Neutrophil (primary cell): ENCODE measurements around the gene SMYD1.
"Not testable (repeated sequence)": the region's sequence is repeated elsewhere in the genome, so short reads cannot be mapped to it uniquely, and the experiment has no call there.

ENCODE experiments used
- H3K27ac ChIP-seq: fragments of 200-600 bp; sonication (generic); 2 replicates; pipeline ENCODE4 v1.5.1; 2016; ENCODE audit warnings: mild to moderate bottlenecking, moderate library complexity
- H3K27me3 ChIP-seq: fragments of 200-600 bp; sonication (generic); 2 replicates; pipeline ENCODE4 v1.6.0; 2016; ENCODE audit warnings: mild to moderate bottlenecking
- H3K36me3 ChIP-seq: fragments of 200-600 bp; sonication (generic); 2 replicates; pipeline ENCODE4 v1.5.1; 2017
- H3K4me1 ChIP-seq, 2 experiments: fragments of 200-600 bp in 1 of 2; sonication (generic) in 1 of 2; 1 replicate in 1 of 2; 2 replicates in 1 of 2; pipeline versions ENCODE4 v1.5.1 to v1.6.1; 2013 to 2016; ENCODE audit warnings: low read depth in 1 of 2, low read length in 1 of 2, mild to moderate bottlenecking in 1 of 2, moderate library complexity in 1 of 2; ENCODE audit not compliant: control insufficient read depth in 1 of 2, insufficient read depth in 1 of 2
- H3K4me3 ChIP-seq, 2 experiments: fragments of 200-600 bp in 1 of 2; sonication (generic) in 1 of 2; 1 replicate in 1 of 2; 2 replicates in 1 of 2; pipeline ENCODE4 v1.5.1; 2013 to 2016; ENCODE audit warnings: low read depth in 1 of 2, low read length in 1 of 2, mild to moderate bottlenecking in 1 of 2, moderate library complexity in 1 of 2
- H3K9me3 ChIP-seq: fragments of 200-600 bp; sonication (generic); 2 replicates; pipeline ENCODE4 v1.5.1; 2016
- CTCF ChIP-seq: fragments of 200-600 bp; sonication (generic); IDR thresholded peaks from 2 replicates; pipeline ENCODE4 v1.5.1; 2016; ENCODE audit warnings: antibody characterized with exemption

SMYD1 gene

GRCh38 chr2:88038263-88039105, 29.1 kb upstream of the SMYD1 start:
- Histone ChIP-seq H3K9me3 (no peaks in the 10 kb centered on the region), H3K27me3 (no peaks in the 10 kb centered on the region), H3K4me3 (no peak overlapping the region), H3K36me3 (peaks cover 26% of the 10 kb centered on the region), H3K4me1 (peaks cover 12 to 13% of the 10 kb centered on the region in 2 experiments), H3K27ac (peak overlapping the region; percentile 24)
- TF ChIP-seq CTCF = no peak

GRCh38 chr2:88042476-88042875, 25.1 kb upstream of the SMYD1 start:
- no peaks in the 10 kb centered on the region for H3K9me3 ChIP-seq
- peaks cover 7% of the 10 kb centered on the region for H3K36me3 ChIP-seq
- no peak for TF ChIP-seq CTCF
- H3K27me3 ChIP-seq = no peaks in the 10 kb centered on the region
- H3K4me3 ChIP-seq = no peak overlapping the region
- H3K4me1 ChIP-seq = peaks cover 0 to 7% of the 10 kb centered on the region in 2 experiments
- H3K27ac ChIP-seq = no peak overlapping the region

GRCh38 chr2:88045561-88045960, 22.1 kb upstream of the SMYD1 start:
- H3K4me1 ChIP-seq, H3K9me3 ChIP-seq, H3K4me3 ChIP-seq, H3K27me3 ChIP-seq, H3K27ac ChIP-seq: not testable (repeated sequence)
- H3K36me3 ChIP-seq = peaks cover 17% of the 10 kb centered on the region

GRCh38 chr2:88048541-88048940, 19.1 kb upstream of the SMYD1 start:
- no peaks in the 10 kb centered on the region for H3K27me3 ChIP-seq
- no peak overlapping the region for H3K4me3 ChIP-seq
- no peaks in the 10 kb centered on the region for H3K9me3 ChIP-seq
- H3K36me3 ChIP-seq = peaks cover 15% of the 10 kb centered on the region
- no peak for TF ChIP-seq CTCF
- peaks cover 12 to 25% of the 10 kb centered on the region in 2 experiments for H3K4me1 ChIP-seq
- H3K27ac ChIP-seq = no peak overlapping the region

- H3K36me3 ChIP-seq = peaks cover 9% of the 10 kb centered on the region
- no peak overlapping the region for H3K27ac ChIP-seq
- peaks cover 23 to 36% of the 10 kb centered on the region in 2 experiments for H3K4me1 ChIP-seq
- no peaks in the 10 kb centered on the region for H3K9me3 ChIP-seq
- no peak overlapping the region for H3K4me3 ChIP-seq
- H3K27me3 ChIP-seq = no peaks in the 10 kb centered on the region
- TF ChIP-seq CTCF = no peak
Observed at GRCh38 chr2:88049622-88050021, 18.0 kb upstream of the SMYD1 start.

GRCh38 chr2:88051792-88052191, 15.8 kb upstream of the SMYD1 start:
- no peaks in the 10 kb centered on the region for H3K27me3 ChIP-seq
- peaks cover 34 to 44% of the 10 kb centered on the region in 2 experiments for H3K4me1 ChIP-seq
- no peak overlapping the region for H3K4me3 ChIP-seq
- no peaks in the 10 kb centered on the region for H3K9me3 ChIP-seq
- H3K27ac ChIP-seq = peak overlapping the region; percentile 97
- no peak for TF ChIP-seq CTCF
- peaks cover 9% of the 10 kb centered on the region for H3K36me3 ChIP-seq
